Neural cell (in vitro differentiated cells): ENCODE results near the gene TBXA2R. TPM values are rescaled to one million over a fixed set of nuclear protein-coding genes. Genes with fewer than 3 reads are reported as not detected.

Experiments used
- H2AFZ ChIP-seq: fragments of 200-600, 300-800 bp; sonication (generic), shearing (Covaris generic); 2 replicates; pipeline ENCODE4 v1.6.0; 2014; ENCODE audit warnings: low read depth, mild to moderate bottlenecking, antibody characterized with exemption, low read length, moderate library complexity
- H3F3A ChIP-seq: fragments of 200-600 bp; shearing (Covaris generic); 2 replicates; pipeline ENCODE4 v1.6.1; 2016; ENCODE audit warnings: mild to moderate bottlenecking, moderate library complexity, mixed read lengths, antibody characterized with exemption, low read length; ENCODE audit not compliant: insufficient read depth, poor library complexity, severe bottlenecking
- H3K27ac ChIP-seq: fragments of 200-600, 300-800 bp; sonication (generic), shearing (Covaris generic); 2 replicates; pipeline ENCODE4 v1.5.1; 2014; ENCODE audit warnings: mild to moderate bottlenecking, low read length, moderate library complexity
- H3K27me3 ChIP-seq: fragments of 300-800, 200-600 bp; sonication (generic), shearing (Covaris generic); 2 replicates; pipeline ENCODE4 v1.6.0; 2014; ENCODE audit warnings: mild to moderate bottlenecking, low read depth, low read length, moderate library complexity; ENCODE audit not compliant: insufficient read depth
- H3K36me3 ChIP-seq: fragments of 300-800, 200-600 bp; sonication (generic), shearing (Covaris generic); 2 replicates; pipeline ENCODE4 v1.5.1; 2014; ENCODE audit warnings: mild to moderate bottlenecking, antibody characterized with exemption, low read length, moderate library complexity; ENCODE audit not compliant: insufficient read depth
- H3K4me2 ChIP-seq: fragments of 300-800, 200-600 bp; sonication (generic), shearing (Covaris generic); 2 replicates; pipeline ENCODE4 v1.6.0; 2014; ENCODE audit warnings: mild to moderate bottlenecking, low read length
- H3K4me3 ChIP-seq: fragments of 300-800, 200-600 bp; sonication (generic), shearing (Covaris generic); 2 replicates; pipeline ENCODE4 v1.5.1; 2014; ENCODE audit warnings: mild to moderate bottlenecking, low read length, moderate library complexity
- H3K79me2 ChIP-seq: fragments of 200-600 bp; shearing (Covaris generic); replicated peaks from 2 replicates; pipeline ENCODE4 v1.6.0; 2014; ENCODE audit warnings: mild to moderate bottlenecking, low read length, moderate library complexity; ENCODE audit not compliant: insufficient read depth
- H3K9ac ChIP-seq: fragments of 300-800, 200-600 bp; sonication (generic), shearing (Covaris generic); 2 replicates; pipeline ENCODE4 v1.6.1; 2016; ENCODE audit warnings: mild to moderate bottlenecking, low read length, mixed read lengths
- H3K9me2 ChIP-seq: fragments of 200-600 bp; shearing (Covaris generic); 2 replicates; pipeline ENCODE4 v1.6.1; 2016; ENCODE audit warnings: mild to moderate bottlenecking, low read length, mixed read lengths; ENCODE audit not compliant: insufficient read depth
- H3K9me3 ChIP-seq: fragments of 200-600, 300-800 bp; sonication (generic), shearing (Covaris generic); 2 replicates; pipeline ENCODE4 v1.6.1; 2016; ENCODE audit warnings: mild to moderate bottlenecking, mixed run types, low read length, moderate library complexity, mixed read lengths
- H4K20me1 ChIP-seq: fragments of 200-600 bp; shearing (Covaris generic); 2 replicates; pipeline ENCODE4 v1.6.1; 2016; ENCODE audit warnings: mild to moderate bottlenecking, mixed run types; ENCODE audit not compliant: insufficient read depth
- EP300 ChIP-seq: fragments of 450-650 bp; conservative IDR thresholded peaks from 2 replicates; pipeline ENCODE4 v1.6.1; 2014; ENCODE audit warnings: antibody characterized with exemption, mild to moderate bottlenecking, moderate library complexity; ENCODE audit not compliant: poor library complexity, severe bottlenecking
- EZH2 ChIP-seq: fragments of 200-600, 300-800 bp; shearing (Covaris generic), sonication (generic); IDR thresholded peaks from 2 replicates; pipeline ENCODE4 v1.6.1; 2014; ENCODE audit warnings: antibody characterized with exemption, low read length, borderline replicate concordance, mild to moderate bottlenecking; ENCODE audit not compliant: insufficient read depth, poor library complexity, severe bottlenecking
- MXI1 ChIP-seq: fragments of 450-650 bp; conservative IDR thresholded peaks from 2 replicates; pipeline ENCODE4 v1.6.1; 2014; ENCODE audit warnings: antibody characterized with exemption, mild to moderate bottlenecking; ENCODE audit not compliant: poor library complexity, severe bottlenecking
- POLR2AphosphoS5 ChIP-seq: IDR thresholded peaks from 2 replicates; pipeline ENCODE4 v1.6.1; 2012
- RAD21 ChIP-seq: fragments of 450-650 bp; conservative IDR thresholded peaks from 2 replicates; pipeline ENCODE4 v1.6.1; 2014; ENCODE audit warnings: antibody characterized with exemption, mild to moderate bottlenecking, moderate library complexity
- SMC3 ChIP-seq: fragments of 450-650 bp; conservative IDR thresholded peaks from 2 replicates; pipeline ENCODE4 v1.6.1; 2014; ENCODE audit warnings: antibody characterized with exemption, mild to moderate bottlenecking, moderate library complexity; ENCODE audit not compliant: poor library complexity
- TAF1 ChIP-seq: IDR thresholded peaks from 2 replicates; pipeline ENCODE4 v1.6.1; 2012; ENCODE audit warnings: low read depth
- polyA plus RNA-seq: library from polyadenylated mRNA; depleted of rRNA; stranded (reverse); fragments of >200 nt; gene quantifications from 2 replicates; pipeline ENCODE4 v1.2.3, GENCODE V29; 2014
- TF ChIP-seq, protein P1 (sequence below): fragments of 450-650 bp; IDR thresholded peaks from 2 replicates; pipeline ENCODE4 v1.5.1; 2014; ENCODE audit warnings: antibody characterized with exemption, mild to moderate bottlenecking, moderate library complexity; ENCODE audit not compliant: poor library complexity, severe bottlenecking
- TF ChIP-seq, protein P2 (sequence below): IDR thresholded peaks from 2 replicates; pipeline ENCODE4 v1.6.1; 2012; ENCODE audit warnings: borderline replicate concordance

Gene TBXA2R
- polyA plus RNA-seq, 1 donor from 2014 or later = not detected

DNA sequence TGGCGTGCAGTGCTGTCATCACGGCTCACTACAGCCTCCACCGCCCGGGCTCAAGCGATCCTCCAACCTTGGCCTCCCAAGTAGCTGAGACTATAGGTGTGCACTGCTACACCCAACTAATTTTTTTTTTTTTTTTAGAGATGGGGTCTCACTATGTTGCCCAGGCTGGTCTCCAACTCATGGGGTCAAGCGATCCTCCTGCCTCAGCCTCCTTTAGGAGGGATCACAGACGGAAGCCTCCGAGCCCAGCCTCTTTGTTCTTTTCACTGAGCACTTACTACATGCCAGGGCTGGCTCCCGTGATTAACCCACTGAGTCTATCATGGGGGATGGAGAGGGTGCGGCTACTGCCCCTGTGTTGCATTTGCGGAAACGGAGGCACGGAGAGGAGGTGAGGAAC, 32.8 kb upstream of the TBXA2R start:
- Histone ChIP-seq H3K9ac (no peak overlapping the region), H3K27ac (no peak overlapping the region), H3K79me2 (no peaks in the 10 kb centered on the region), H3K27me3 (no peaks in the 10 kb centered on the region), H2AFZ (no peak overlapping the region), H3K4me2 (no peak overlapping the region), H4K20me1 (no peaks in the 10 kb centered on the region), H3K9me3 (no peaks in the 10 kb centered on the region), H3K4me3 (no peak overlapping the region), H3K36me3 (no peaks in the 10 kb centered on the region), H3K9me2 (no peaks in the 10 kb centered on the region), H3F3A (no peaks in the 10 kb centered on the region)
- TF ChIP-seq RAD21 (no peak), TAF1 (no peak), MXI1 (no peak), EP300 (no peak), EZH2 (no peak), POLR2AphosphoS5 (no peak), SMC3 (no peak)
- TF ChIP-seq, protein P1, sequence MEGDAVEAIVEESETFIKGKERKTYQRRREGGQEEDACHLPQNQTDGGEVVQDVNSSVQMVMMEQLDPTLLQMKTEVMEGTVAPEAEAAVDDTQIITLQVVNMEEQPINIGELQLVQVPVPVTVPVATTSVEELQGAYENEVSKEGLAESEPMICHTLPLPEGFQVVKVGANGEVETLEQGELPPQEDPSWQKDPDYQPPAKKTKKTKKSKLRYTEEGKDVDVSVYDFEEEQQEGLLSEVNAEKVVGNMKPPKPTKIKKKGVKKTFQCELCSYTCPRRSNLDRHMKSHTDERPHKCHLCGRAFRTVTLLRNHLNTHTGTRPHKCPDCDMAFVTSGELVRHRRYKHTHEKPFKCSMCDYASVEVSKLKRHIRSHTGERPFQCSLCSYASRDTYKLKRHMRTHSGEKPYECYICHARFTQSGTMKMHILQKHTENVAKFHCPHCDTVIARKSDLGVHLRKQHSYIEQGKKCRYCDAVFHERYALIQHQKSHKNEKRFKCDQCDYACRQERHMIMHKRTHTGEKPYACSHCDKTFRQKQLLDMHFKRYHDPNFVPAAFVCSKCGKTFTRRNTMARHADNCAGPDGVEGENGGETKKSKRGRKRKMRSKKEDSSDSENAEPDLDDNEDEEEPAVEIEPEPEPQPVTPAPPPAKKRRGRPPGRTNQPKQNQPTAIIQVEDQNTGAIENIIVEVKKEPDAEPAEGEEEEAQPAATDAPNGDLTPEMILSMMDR = no peak
- TF ChIP-seq, protein P2, sequence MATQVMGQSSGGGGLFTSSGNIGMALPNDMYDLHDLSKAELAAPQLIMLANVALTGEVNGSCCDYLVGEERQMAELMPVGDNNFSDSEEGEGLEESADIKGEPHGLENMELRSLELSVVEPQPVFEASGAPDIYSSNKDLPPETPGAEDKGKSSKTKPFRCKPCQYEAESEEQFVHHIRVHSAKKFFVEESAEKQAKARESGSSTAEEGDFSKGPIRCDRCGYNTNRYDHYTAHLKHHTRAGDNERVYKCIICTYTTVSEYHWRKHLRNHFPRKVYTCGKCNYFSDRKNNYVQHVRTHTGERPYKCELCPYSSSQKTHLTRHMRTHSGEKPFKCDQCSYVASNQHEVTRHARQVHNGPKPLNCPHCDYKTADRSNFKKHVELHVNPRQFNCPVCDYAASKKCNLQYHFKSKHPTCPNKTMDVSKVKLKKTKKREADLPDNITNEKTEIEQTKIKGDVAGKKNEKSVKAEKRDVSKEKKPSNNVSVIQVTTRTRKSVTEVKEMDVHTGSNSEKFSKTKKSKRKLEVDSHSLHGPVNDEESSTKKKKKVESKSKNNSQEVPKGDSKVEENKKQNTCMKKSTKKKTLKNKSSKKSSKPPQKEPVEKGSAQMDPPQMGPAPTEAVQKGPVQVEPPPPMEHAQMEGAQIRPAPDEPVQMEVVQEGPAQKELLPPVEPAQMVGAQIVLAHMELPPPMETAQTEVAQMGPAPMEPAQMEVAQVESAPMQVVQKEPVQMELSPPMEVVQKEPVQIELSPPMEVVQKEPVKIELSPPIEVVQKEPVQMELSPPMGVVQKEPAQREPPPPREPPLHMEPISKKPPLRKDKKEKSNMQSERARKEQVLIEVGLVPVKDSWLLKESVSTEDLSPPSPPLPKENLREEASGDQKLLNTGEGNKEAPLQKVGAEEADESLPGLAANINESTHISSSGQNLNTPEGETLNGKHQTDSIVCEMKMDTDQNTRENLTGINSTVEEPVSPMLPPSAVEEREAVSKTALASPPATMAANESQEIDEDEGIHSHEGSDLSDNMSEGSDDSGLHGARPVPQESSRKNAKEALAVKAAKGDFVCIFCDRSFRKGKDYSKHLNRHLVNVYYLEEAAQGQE = no peak

DNA sequence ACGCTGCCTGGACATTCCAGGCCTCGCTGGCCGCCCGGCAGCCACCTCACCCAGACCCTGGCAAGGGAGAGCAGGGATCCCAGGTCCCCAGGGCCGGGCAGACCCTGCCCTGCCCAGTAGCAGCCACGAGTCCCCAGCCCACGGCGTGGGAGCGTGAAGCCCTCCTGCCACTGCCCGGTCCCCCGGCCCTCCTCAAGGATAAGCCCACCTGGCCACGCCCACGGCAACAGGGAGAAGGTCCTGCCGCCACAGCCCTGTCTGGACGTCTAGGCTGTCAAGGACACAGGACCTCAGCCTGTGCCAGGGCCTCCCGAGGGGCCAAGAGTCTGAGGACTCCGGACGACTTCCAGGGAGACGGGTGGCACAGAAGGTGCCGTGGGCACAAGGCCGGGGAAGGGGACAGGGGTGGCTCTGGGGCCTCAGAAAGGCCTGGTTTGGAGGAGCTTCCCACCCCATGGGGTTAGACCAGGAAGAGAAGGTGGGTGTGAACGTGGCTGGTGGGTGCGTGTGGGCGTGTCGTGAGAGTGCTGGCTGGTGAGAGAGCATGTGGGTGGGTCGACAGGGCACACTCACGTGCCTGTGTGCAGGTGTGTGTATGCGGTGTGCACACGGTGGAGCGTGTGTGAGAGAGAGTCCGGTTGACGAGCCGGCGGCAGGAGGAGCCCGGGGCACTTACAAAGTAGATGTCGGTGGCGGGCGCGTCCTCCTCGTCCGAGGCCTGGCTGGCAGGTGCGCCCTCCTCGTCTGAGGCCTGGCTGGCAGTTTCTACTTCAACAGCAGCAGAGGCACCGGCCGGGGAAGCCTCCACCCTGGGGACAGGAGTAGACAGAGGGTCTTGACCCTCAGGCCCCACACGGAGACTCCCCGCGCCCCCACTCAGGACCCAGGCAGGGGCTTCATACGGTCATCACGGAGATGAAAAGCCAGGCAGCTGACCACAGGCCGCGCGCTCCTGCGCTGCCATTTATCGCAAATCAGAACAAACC, 31.8 kb upstream of the TBXA2R start:
- no peaks in the 10 kb centered on the region for H3K36me3 ChIP-seq
- no peak overlapping the region for H3K27ac ChIP-seq
- H3K9me3 ChIP-seq = no peaks in the 10 kb centered on the region

More for the DNA sequence above, 31.8 kb upstream of the TBXA2R start:
- Histone ChIP-seq H3K9ac (no peak overlapping the region), H3K4me2 (no peak overlapping the region), H3K4me3 (no peak overlapping the region), H3K79me2 (no peaks in the 10 kb centered on the region), H2AFZ (no peak overlapping the region), H4K20me1 (no peaks in the 10 kb centered on the region), H3K9me2 (no peaks in the 10 kb centered on the region), H3K27me3 (no peaks in the 10 kb centered on the region), H3F3A (no peaks in the 10 kb centered on the region)
- no peak for TF ChIP-seq TAF1
- TF ChIP-seq, protein P1 = no peak
